Panc1 (cell line): ENCODE results near the gene ZBTB11.

Experiments used
- POLR2AphosphoS5 ChIP-seq: IDR thresholded peaks from 2 replicates; pipeline ENCODE4 v1.6.1; 2012; ENCODE audit warnings: mild to moderate bottlenecking, low read depth, low read length, moderate library complexity
- TF ChIP-seq, protein P1 (sequence below): fragments of 450-650 bp; IDR thresholded peaks from 2 replicates; pipeline ENCODE4 v1.5.1; 2017; ENCODE audit warnings: mild to moderate bottlenecking

- TF ChIP-seq POLR2AphosphoS5, result no peak
- TF ChIP-seq, protein P1, sequence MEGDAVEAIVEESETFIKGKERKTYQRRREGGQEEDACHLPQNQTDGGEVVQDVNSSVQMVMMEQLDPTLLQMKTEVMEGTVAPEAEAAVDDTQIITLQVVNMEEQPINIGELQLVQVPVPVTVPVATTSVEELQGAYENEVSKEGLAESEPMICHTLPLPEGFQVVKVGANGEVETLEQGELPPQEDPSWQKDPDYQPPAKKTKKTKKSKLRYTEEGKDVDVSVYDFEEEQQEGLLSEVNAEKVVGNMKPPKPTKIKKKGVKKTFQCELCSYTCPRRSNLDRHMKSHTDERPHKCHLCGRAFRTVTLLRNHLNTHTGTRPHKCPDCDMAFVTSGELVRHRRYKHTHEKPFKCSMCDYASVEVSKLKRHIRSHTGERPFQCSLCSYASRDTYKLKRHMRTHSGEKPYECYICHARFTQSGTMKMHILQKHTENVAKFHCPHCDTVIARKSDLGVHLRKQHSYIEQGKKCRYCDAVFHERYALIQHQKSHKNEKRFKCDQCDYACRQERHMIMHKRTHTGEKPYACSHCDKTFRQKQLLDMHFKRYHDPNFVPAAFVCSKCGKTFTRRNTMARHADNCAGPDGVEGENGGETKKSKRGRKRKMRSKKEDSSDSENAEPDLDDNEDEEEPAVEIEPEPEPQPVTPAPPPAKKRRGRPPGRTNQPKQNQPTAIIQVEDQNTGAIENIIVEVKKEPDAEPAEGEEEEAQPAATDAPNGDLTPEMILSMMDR, result no peak
Observed at GRCh38 chr3:101643861-101644613, 32.9 kb downstream of the ZBTB11 start.
